Stimulated activated CD8-positive, alpha-beta memory T cell treated with anti-CD3 and anti-CD28 coated beads, Interleukin-2, amount 100 ng/mL, for 1 hour (primary cell): ENCODE data around the gene PDGFRB.
A peak's percentile ranks its signal among the peaks of the same experiment; 100 is the strongest.

ENCODE experiments used
- DNase-seq, 2 donors: peaks; one replicate each; pipeline ENCODE4 v3.0.0-alpha.2; 2020; ENCODE audit warnings: low read depth in 2 of 2

Gene PDGFRB

DNA sequence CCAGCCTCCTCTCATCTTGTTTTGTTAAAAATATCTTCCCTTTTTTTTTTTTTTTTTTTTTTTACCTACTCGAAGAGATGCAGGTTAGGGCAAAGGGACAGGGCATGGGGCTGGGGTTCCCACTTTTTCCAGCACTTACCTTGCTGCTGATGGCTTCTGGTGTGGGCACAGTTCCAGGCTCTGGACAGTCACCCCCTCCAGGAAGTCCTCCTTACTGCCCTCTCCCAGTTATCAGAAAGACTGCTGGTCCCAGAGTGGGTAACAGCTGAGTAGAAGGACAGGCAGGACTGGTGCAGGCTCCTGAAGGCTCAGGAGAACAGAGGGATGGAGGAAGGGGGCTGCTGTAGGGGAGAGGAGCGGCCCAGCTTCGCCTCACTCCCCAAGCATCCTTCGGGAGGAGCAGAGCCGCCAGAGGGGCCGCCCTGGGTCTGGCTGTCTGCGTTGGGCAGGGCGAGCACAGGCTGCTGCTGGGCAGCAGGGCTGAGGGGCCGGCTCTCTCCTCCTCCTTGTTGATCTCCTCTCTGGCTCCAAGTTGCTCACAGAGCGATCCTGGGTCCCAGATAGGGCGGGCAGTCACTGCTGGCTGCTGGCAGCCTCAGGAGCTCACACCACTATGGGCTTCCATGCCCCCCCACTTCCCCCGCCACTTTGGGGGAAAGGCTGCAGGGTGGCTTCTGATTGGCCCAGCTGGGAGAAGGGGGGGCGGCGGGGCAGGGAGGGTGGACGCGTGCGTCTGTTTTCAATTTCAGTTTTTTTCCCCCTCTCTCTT is at the start of gene PDGFRB:
Gene PDGFRB, minus strand, starts transcription at position 588 of the 769 bp plus-strand sequence. CDS start 18,798 bp downstream, outside the sequence.
- peak; percentile 20 to 38 for DNase-seq

DNA sequence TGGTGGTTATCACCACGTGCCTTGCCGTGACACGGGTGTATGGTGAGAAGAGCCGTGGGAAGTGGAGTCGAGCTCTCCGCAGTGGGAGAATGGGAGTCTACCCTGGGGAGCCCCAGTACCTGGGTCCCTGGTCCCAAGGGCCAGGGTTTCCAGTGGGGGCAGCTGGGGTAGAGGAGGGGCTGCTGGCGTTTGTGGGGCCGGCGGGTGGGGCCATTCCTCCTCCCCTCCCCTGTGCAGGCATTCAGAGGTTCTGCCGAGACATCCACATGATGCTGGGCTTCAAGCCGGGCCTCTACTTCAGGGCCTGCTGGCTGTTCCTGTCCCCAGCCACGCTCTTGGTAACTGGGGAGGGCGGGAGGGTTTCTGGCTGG is 48.9 kb upstream of the PDGFRB start:
- DNase-seq: no peak

DNA sequence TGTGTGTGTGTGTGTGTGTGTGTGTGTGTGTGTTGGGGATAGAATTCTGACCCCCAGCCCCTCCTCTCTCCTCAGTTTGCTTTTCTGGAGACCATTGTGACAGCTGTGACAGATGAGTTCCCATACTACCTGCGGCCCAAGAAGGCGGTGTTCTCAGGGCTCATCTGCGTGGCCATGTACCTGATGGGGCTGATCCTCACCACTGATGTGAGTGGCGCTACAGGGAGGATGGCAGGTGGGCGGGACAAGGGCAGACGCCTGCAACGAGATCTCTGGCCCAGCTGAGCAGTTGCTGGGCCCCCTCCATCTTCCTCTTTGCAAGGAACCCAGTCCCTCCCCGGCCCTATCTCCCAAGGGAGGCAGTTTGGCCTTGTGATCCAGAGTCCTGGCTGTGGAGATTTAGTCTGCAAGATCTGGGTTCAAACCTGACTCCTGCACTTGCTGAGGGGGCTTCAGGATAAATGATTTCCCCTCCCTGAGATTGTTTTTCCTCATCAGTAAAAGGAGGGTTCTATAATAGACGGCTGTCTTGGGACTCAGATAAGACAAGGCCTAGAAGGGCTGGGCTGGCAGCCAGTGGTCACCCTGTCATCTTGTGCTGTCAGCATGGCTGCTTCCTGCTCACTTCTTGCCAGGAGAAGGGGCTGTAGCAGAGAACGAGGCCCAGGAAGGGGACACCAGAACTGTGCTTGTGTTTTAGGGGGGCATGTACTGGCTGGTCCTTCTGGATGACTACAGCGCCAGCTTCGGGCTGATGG is 48.4 kb upstream of the PDGFRB start:
- no peak for DNase-seq

DNA sequence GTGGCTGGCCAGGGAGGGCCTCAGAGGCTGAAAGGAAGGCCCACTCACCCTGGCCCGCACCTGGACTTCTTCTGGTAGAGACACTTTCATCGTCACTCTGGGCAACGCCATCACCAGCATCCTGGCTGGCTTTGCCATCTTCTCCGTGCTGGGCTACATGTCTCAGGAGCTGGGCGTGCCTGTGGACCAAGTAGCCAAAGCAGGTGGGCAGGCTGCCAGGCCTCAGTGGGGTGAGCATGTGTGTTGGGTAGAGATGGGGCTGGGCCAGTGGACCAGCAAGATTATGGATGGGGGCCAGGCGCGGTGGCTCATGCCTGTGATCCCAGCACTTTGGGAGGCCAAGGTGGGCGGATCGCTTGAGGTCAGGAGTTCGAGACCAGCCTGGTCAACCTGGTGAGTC is 46.9 kb upstream of the PDGFRB start:
- DNase-seq: no peak

DNA sequence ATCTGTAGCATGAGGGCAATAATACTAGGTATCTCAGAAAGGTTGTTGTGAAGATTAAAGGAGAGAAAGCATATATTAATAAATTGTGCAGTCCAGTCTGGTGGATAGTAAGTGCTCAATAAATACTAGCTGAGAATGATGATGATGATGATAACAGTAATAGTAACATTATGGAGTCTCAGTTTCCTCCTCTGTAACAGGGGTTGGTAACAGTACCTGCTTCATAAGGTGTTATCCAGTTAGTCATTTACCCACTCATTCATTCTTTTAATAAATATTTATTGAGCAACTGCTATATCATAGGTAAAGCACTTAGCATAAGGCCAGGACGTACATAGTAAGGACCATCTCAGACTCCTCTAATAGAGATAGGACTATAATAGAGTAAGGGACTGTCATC is 41.8 kb upstream of the PDGFRB start:
- no peak for DNase-seq

DNA sequence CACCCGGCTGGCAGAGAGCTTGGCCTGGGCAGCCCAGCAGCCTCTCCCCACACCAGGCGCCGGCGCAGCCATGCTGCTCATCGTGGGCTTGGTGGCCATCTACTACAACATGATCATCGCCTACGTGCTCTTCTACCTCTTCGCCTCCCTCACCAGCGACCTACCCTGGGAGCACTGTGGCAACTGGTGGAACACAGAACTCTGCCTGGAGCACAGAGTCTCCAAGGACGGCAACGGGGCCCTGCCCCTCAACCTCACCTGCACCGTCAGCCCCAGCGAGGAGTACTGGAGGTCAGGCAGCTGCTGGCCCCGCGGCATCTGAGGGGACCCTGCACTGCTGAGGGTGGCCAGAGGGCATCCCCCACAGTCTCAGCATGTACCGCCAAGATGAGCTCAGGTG is 41.3 kb upstream of the PDGFRB start:
- DNase-seq: no peak

DNA sequence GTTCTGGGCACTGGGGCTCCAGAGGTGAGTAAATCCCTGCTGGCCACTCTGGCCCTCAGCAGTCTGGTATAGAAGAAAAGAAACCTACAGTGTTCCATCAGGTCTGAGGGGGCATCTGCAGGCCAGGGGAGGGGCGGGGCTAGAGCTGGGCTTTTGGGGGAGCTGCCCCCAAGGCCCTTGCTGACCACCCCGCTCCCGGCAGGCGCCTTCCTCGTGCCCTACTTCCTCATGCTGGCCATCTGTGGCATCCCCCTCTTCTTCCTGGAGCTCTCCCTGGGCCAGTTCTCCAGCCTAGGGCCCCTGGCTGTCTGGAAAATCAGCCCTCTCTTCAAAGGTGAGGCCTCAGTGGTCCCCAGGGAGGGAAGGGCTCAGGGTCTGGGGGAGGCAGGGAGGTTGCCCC is 40.9 kb upstream of the PDGFRB start:
- DNase-seq: no peak

DNA sequence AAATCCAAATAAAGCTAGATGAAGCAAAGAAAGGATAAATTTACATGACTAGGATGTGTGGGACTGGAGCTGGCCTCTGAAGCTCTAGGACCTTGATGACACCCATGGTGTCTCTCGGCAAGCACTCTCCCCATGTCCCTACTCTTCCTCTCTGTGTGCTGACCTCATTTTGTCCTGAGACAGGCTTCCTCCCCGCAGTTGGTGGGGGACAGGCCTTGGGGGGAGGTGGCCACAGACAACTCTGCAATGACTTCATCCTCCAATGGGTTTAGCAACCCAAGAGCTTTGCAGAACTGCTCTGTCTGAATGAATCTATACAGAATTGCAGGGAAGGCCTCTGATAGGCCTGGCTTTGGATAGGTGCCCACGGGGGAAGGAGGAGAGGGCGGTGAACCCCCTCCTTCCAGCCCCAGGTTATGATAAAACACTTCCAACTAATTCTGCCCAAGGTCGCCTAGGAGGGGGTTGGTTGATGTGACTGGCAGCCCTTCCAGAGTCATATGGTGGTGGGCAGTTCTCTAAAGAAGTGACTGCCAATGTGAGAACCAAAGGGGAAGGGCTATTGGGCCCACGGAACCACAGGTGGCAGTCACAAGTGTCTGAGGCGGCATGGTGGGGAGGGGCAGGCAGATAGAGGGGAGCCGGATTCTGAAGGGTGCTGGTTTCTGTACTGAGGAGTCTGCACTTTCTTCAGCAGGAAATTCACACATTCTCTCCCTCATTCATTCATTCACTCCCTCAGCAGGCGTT is 40.3 kb upstream of the PDGFRB start:
- no peak for DNase-seq

DNA sequence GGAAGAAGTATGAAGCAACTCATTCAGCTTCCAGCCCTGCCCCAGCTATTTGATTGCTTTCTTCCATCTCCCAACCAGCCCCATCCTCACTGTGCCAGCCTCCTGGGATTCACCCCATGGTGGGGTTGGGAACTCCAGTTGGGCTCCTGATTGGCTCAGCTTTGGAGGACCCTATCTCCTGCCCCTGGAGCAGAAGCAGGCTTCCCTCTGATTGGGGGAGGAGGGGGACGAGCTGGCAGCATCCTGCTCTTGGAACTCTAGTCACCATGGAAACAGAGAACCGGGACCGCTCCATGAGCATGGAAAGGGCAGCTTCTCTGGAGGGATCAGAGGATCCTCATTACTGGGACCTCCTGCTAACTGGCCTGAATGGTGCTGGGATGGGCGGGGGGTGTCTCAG is 36.8 kb upstream of the PDGFRB start:
- no peak for DNase-seq

DNA sequence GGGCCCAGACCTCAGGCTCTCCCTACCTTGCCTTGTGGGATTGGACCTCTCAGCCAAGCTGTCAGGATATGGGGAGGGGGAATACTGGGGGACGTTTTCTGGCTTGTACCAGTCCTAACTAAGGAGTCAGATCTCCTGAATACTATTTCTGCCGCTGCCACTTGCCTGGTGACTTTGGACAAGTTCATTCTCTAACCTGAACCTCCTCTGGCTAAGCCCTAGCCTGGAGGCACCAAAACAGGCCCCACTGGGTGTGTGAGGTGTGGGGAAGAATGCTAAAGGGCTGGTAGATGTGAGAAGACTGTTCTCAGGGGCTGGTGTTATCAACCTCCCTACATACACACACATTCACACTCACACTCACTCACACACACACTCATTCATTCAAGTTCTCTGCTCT is 35.3 kb upstream of the PDGFRB start:
- no peak for DNase-seq

DNA sequence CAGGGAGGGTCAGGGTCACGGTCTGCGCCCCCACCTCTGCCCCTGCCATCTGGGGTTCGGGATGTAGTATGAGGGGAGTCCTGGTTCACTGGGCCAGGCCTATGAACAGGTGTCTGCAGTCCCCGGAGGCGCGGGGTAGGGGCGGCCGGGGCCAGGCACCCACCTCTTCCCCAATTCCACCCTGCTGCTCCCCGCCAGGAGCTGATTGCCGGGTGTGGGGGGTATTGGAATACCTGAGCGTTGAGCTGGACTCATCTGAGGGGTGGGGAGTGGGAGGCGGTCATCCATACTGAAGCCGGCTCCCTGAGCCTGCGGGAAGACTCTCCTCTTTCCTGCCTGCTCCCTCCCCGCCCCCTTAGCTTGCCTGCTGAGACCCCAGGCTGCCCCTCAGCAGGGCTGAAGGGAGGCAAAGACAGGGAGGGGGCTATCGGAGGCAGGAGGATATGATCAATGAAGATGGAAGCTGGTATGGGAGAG is 34.9 kb upstream of the PDGFRB start:
- no peak for DNase-seq

DNA sequence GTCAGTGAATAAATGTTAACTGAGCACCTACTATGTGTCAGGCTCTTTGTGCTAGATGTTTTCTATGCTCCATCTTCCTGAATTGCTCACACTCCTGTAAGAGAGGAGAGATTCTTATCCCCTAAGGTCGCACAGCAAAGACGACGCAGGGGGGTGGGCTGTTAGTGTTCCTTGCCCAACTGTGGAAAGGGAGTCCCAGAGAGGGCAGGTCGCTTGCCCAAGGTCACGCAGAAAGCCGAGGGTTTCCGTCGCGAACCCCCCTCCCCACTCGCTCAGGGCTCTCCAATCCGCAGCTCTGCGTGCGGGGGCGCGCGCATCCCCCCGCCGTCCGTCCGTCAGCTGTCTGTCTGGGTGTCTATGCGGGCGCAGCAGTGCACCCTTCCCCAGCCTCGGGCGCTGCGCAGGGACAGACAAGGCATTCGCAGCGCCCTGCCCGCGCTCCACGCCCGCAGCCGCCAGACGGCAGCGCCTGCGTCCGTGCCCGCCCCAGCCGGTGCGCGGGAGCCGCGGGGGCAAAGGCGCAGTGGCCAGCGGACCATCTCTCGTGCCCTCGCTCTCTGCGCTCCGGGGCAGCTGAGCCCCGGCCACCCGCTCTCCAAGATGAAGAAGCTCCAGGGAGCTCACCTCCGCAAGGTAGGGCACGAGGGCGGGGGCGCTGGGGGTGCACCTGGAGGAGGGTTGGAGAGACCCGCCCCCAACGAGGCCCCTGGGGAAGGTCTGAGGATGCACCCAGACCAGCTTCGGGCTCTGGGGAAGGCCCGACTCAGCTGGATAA is 34.3 kb upstream of the PDGFRB start, which contains the start of gene SLC6A7:
Gene SLC6A7, plus strand, starts transcription at position 335 of the 775 bp plus-strand sequence. Its CDS starts 266 bp downstream, at position 601.
- no peak for DNase-seq

DNA sequence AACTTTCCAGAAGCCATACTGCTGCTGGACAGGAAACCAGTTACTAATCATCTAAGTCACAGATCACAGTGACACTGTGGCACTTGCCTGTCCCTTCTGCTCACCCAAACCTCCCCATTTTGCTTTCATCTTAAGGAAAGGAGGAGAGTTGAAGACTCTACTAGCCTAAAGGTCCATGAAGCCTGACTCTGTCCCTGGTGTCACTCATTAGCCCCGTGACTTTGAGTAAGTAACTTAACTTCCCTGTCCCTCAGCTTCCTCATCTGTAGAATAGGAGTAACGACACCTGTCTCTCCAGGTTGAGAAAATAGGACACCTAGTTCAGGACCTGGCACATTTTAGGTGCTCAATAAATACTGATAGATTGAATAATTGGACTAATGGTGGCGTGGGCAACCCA is 33.7 kb upstream of the PDGFRB start:
- DNase-seq: no peak

DNA sequence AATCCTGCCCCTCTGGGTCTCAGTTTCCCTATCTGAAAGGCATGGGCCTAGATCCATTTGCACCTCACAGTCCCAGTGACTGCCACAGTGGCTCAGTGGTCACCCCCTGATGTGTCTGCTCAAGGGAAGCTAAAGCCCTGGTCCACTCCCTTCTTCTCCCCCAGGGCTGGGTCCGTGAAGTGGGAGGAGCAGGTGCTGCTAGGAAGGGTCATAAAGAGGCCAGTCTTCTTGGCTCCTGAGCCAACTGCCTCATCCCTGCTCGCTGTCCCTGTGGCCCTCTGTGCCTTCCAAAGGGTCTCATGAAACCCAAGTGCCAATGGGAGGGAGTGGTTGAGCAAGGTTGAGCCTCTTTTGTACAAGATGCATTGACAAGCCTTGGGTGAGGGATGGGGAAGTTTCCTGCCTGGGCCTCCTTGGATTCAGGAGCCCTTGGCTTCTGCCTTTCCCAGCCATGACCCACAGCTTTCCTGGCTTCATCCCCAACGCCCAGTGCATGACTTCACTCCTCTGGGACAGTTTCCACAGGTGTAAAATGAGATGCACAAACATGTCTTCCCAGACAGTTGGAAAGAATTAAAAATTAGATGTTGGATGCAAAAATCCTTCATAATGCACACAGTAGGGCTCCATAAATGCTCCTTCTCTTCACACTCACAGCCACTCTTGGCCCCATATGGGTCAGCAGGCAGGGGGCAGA is 32.6 kb upstream of the PDGFRB start:
- no peak for DNase-seq

DNA sequence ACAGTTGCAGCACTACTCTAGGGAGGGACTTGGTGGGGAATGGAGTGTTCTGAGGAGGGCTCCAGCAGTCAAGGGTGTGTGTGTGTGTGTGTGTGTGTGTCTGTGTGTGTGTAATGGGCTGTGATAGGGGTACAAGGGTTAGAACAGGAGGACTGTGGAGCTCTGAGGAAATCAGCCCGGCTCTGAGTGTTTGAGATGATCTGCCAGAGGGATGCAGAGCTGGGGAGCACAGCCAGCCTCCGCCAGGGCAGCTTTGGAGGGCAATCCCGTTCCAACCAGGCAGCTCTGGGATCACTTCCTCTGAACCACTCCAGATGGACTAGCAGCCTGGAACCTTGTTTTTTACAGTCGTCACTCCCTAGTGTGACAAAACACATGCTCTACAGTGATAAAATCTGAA is 31.3 kb upstream of the PDGFRB start:
- no peak for DNase-seq

DNA sequence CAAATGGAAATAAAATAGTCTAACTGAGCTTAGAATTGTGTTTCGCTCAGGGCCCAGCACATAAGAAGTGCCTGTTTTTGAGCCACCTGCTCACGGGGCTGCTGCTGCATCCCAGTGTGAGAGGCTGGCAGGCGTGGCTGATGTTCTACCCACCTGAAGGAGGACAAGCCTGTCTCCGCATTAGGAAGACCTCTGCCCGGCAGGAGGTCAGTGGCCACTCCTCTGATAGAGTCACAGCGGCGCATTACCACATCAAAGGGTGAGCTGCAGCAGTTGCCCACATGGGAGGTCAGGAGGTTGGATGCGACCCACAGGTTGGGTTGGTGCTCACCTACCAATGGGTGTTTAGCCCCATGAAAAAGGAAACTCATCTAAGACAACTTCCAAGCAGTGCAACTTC is 30.5 kb upstream of the PDGFRB start:
- no peak for DNase-seq

DNA sequence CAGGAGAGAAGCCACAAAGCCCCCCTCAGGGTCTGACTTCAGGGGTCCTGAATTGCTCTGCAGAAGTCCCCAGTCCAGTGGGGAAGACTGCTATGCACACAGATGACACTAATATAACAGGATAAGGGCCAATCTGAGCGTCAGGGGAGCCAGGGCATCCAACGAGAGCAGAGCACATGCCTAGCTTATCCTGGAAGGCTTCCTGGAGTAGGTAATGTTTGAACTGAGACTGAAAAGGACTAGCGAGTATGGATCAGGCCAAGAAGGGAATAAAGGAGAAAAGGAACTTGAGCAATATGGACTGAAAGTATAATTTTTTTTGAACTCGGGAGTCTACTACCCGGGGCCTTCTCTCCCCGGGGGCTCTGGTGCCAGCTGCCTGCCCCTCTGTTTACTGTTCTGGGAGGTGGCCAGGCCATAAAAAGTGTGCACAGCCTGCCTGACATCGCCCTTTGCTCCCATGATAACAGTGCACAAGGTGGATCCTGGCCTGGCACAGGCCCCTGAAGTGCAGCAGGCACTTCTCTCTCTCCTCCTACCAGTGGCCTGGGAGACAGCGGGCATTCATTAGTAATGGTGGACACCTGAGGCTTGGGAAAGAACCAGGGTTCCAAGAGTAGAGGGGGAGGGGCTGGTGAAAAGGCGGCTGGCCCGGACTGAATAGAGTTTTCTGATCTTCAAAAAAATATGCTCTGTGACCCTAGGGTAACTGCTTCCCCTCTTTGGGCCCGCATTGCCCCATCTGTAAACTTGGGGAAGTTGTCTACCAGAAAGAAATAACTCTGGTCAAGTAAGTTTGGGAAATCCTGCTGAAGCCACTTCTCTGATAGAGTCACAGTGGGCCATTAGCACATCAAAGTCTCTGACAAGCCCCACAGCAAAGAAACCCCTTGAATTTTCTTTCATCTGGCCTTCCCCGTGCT is 29.6 kb upstream of the PDGFRB start:
- DNase-seq: no peak

DNA sequence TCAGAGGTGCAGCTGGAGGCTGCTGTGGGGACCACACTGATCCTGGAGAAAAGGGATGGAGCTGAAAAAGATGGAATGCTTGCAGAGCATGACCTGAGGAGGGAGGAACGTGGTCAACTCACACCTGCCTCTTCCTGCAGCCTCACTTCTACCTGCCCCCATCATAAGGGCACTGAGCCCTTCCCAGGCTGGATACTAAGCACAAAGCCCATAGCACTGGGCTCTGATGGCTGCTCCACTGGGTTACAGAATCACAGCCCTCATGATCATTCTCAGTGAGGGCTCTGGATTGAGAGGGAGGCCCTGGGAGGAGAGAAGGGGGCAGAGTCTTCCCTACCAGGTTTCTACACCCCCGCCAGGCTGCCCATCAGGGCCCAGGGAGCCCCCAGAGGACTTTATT is 28.4 kb upstream of the PDGFRB start:
- DNase-seq: no peak

DNA sequence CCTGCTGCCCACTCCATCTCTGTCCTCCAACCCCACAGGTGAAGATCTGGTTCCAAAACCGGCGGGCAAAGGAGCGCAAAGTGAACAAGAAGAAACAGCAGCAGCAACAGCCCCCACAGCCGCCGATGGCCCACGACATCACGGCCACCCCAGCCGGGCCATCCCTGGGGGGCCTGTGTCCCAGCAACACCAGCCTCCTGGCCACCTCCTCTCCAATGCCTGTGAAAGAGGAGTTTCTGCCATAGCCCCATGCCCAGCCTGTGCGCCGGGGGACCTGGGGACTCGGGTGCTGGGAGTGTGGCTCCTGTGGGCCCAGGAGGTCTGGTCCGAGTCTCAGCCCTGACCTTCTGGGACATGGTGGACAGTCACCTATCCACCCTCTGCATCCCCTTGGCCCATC is 27.8 kb upstream of the PDGFRB start:
- DNase-seq: no peak

DNA sequence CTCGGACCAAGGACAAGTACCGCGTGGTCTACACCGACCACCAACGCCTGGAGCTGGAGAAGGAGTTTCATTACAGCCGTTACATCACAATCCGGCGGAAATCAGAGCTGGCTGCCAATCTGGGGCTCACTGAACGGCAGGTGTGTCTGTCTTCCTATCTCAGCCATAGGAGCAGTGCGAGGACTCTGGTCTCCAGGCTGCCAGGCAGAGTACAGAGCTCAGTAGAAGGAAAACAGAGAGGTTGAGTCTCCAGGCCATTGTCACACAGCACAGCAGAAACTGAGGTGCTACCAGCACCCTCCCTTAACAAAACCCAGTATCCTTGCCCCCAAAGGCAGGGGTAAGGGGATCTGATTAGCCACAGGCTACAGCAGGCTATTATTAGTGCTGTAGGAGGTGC is 27.1 kb upstream of the PDGFRB start:
- DNase-seq: no peak
